Motor neuron (in vitro differentiated cells): ENCODE measurements around the gene CERS1. TPM values are rescaled to one million over a fixed set of nuclear protein-coding genes. Genes with fewer than 3 reads are reported as not detected.

Source experiments
- ATAC-seq, 8 experiments: fragments of 200-7000 bp; cut with Tn5 transposase; replicated peaks in 6 of 8; 2 replicates each; pipeline ENCODE4 v1.8.0; 2021; ENCODE audit warnings: mild to moderate bottlenecking in 8 of 8, moderate library complexity in 8 of 8
- H3K27ac ChIP-seq, 2 donors: fragments of 250-450 bp; sonication (Bioruptor Pico); 2 replicates each; pipeline ENCODE4 v1.9.0; 2021; ENCODE audit warnings: antibody characterized with exemption in 2 of 2, mild to moderate bottlenecking in 2 of 2, moderate library complexity in 1 of 2
- H3K4me1 ChIP-seq, 2 donors: fragments of 250-450 bp; sonication (Bioruptor Pico); replicated peaks in 1 of 2; 2 replicates each; pipeline ENCODE4 v1.6.1; 2021; ENCODE audit warnings: antibody characterized with exemption in 2 of 2, mild to moderate bottlenecking in 2 of 2, moderate library complexity in 1 of 2
- H3K4me3 ChIP-seq, 5 donors: fragments of 250-450 bp; sonication (Bioruptor Pico); 2 replicates each; pipeline ENCODE4 v1.9.0; 2021; ENCODE audit warnings: antibody characterized with exemption in 5 of 5, mild to moderate bottlenecking in 5 of 5, moderate library complexity in 4 of 5
- WGBS, 10 experiments: fragments of 450-650 bp; shearing (Covaris generic); methylation state at CpG; one replicate each; pipeline ENCODE4 v1.0.0; 2022; 5-methylcytosine and 5-hydroxymethylcytosine counted together
- in situ Hi-C, 9 experiments: fragments of 400-800 bp; cut with MboI; loops; one replicate each; pipeline ENCODE4 v1.15.0; 2021; ENCODE audit warnings: low sequenced_read_pairs in 9 of 9, low pct_unique_long_range_greater_than_20kb in 2 of 9; ENCODE audit not compliant: unreplicated experiment in 9 of 9
- total RNA-seq, 8 experiments: library from RNA; unstranded; fragments of 300-600 nt; gene quantifications; 2 replicates each; pipeline versions ENCODE4 v1.2.3 to v1.2.4, GENCODE V29; 2022

CERS1 gene
- total RNA-seq, 8 experiments from 2014 or later, result 1.2 to 42.1 (median 14.2) TPM

DNA sequence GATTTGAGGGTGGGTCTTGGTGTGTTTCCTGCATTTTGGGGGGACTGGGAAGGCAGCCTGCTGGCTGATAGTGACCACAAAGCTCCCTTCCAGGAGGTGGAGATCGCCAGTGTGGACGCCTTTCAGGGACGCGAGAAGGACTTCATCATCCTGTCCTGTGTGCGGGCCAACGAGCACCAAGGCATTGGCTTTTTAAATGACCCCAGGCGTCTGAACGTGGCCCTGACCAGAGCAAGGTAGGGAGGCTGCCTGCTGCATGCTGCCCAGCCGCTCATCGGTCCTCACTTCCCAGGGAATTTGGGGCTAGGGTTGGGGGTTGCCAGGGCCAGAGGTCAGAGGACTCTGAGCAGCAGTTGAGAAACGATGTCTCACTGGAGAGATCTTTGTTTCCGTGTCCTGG is 34.0 kb downstream of the CERS1 start:
- no peak for ATAC-seq
- 93 to 100% (median 97%) methylated on average over 1 to 10 of the region's 12 CpGs; no CpG with 5 or more reads in 5 of the 10 experiments for WGBS, 10 experiments
- Histone ChIP-seq H3K27ac (no peak overlapping the region), H3K4me3 (no peak overlapping the region), H3K4me1 (no peaks in the 10 kb centered on the region)
- in situ Hi-C loops, result loop anchor here in 4 of 9 experiments (25.0 kb wide), 2 partner anchors 275 to 400 kb away; partner anchors contain the start of gene REX1BD (in 2 of the 4)

DNA sequence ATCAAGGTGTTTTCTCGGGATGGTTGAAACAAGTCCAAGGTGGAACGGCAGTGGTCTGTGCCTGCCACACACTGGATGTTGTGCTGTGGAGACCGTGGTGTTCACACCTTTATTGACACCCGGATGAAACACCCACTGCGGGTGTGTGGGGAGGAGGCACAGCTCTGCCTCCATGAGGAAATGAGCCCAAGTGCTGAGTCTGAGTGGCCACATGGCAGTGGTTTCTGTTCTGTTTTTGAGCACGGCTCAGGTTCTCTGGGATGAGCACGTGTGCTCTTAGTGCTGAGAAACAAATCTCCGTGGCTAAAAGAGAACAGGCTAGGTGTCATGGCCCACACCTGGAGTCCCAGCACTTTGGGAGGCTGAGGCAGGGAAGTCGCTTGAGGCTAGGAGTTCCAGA is 34.7 kb downstream of the CERS1 start:
- 89 to 100% (median 99%) methylated on average over 1 to 7 of the region's 9 CpGs; no CpG with 5 or more reads in 4 of the 10 experiments for WGBS, 10 experiments
- Histone ChIP-seq H3K27ac (no peak overlapping the region), H3K4me3 (no peak overlapping the region), H3K4me1 (peaks cover 1 to 3% of the 10 kb centered on the region in 2 donors)
- no peak for ATAC-seq
- in situ Hi-C loops, result loop anchor here in 4 of 9 experiments (25.0 kb wide), 2 partner anchors 274 to 399 kb away; partner anchors contain the start of gene REX1BD (in 2 of the 4)

DNA sequence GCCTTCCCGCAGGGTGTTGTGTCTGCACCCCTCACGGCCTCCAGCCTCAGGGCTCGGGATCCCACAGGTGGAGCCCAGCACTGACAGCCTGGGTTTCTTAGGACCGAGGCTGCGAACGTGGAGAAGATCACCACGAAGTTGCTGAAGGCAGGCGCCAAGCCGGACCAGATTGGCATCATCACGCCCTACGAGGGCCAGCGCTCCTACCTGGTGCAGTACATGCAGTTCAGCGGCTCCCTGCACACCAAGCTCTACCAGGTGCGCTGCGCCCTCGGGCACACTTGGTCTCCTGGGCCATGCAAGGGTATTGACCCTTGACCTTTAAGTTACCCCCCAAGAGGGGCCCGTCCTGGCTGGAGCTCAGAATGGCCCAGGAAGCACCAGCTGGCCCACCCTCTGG is 35.2 kb downstream of the CERS1 start:
- H3K4me3 ChIP-seq, result no peak overlapping the region
- in situ Hi-C loops, result loop anchor here in 4 of 9 experiments (25.0 kb wide), 2 partner anchors 273 to 398 kb away; partner anchors contain the start of gene REX1BD (in 2 of the 4)
- no peak overlapping the region for H3K27ac ChIP-seq
- ATAC-seq, result no peak
- peaks cover 6 to 7% of the 10 kb centered on the region in 2 donors for H3K4me1 ChIP-seq
- WGBS, 10 experiments, result 72 to 100% (median 100%) methylated on average over 1 to 5 of the region's 17 CpGs; no CpG with 5 or more reads in 4 of the 10 experiments

DNA sequence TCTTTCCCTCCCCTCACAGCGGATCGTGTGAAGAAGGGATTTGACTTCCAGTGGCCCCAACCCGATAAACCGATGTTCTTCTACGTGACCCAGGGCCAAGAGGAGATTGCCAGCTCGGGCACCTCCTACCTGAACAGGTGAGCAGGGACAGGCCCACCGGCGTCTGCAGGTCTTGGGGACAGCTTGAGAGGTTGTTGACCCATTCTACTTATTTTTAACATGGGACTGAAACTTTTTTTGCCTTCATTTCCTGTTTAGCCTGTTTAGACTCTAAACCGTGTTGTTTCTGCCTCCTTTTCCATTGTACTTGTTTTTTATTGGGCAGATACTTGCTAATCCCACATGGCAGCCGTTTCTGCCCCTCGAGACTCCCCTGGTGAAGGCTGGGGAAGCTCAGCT is 35.7 kb downstream of the CERS1 start:
- ATAC-seq, result no peak
- H3K27ac ChIP-seq, result no peak overlapping the region
- in situ Hi-C loops, result loop anchor here in 4 of 9 experiments (25.0 kb wide), 2 partner anchors 273 to 398 kb away; partner anchors contain the start of gene REX1BD (in 2 of the 4)
- no peak overlapping the region for H3K4me3 ChIP-seq
- WGBS, 10 experiments, result 84 to 100% (median 96%) methylated on average over 1 to 8 of the region's 11 CpGs; no CpG with 5 or more reads in 3 of the 10 experiments
- peaks cover 6 to 7% of the 10 kb centered on the region in 2 donors for H3K4me1 ChIP-seq

DNA sequence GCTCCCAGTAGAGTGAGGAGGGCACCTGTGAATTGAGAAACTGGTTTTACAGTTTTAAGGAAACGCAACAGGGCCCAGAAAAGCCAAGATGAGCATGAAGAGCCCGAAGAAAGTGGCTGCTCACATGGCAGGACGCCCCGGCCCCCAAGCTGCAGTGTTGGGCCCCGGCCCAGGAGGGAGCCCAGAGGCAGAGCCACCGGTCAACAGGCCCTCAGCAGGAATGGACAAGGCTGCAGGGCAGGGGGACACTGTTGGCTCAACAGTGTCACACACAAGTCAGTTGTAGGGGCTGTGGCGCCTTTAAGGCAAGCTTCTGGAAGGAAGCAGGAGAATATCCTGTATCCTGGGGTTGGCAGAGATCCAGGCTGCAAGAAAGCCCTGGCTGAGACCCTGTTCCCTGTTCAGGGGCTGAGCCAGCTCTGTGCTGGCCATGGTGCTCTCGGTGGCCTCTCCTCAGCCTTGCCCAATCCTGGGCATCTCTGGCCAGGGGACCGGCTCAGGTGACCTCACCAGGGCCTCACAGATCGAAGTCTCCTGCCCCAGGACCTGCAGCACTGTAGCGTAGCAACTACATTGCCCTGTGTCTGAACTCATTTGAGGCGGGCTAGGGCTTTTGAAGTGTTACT is 36.2 kb downstream of the CERS1 start:
- ATAC-seq, result no peak
- H3K27ac ChIP-seq, result no peak overlapping the region
- in situ Hi-C loops, result loop anchor here in 4 of 9 experiments (25.0 kb wide), 2 partner anchors 272 to 397 kb away; partner anchors contain the start of gene REX1BD (in 2 of the 4)
- 50 to 100% (median 100%) methylated on average over 2 to 6 of the region's 12 CpGs; no CpG with 5 or more reads in 4 of the 10 experiments for WGBS, 10 experiments
- H3K4me1 ChIP-seq, result peaks cover 6 to 7% of the 10 kb centered on the region in 2 donors
- no peak overlapping the region for H3K4me3 ChIP-seq

DNA sequence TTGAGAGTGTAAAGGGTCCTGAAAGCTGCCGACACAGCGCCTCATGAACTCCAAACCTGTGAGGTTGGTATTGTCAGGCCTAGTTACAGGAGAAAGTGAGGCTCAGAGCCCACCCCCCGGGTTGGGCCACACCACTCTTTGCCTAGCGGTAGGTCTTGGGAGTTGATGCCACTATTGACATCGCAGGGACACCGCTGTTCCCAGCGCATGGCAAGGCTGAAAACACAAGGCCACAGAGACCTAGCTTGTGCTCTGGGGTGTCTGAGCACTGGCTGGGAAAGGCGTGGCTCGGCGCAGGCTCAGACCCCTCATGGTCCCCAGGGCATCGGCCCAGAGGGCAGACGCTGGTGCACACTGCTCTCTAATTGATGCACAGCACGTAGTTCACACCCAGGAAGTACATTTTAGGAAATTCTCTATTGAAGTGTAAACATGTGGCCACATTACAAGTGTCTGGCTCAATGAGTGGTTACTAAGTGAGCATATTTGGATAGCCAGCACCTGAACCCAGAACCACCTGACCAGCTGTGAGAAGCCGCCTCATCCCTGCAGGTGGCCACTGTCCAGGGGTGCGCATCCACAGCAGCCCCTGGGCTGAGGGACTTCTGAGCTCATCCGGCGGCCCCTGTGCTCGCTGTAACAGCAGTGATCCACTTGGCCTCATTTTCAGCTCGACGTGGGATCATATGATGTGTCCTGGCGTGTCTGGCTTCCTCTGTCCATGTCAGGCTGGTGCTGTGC is 36.9 kb downstream of the CERS1 start:
- no peak for ATAC-seq
- no peak overlapping the region for H3K27ac ChIP-seq
- WGBS, 10 experiments, result 60 to 100% (median 93%) methylated on average over 1 to 7 of the region's 21 CpGs; no CpG with 5 or more reads in 3 of the 10 experiments

DNA sequence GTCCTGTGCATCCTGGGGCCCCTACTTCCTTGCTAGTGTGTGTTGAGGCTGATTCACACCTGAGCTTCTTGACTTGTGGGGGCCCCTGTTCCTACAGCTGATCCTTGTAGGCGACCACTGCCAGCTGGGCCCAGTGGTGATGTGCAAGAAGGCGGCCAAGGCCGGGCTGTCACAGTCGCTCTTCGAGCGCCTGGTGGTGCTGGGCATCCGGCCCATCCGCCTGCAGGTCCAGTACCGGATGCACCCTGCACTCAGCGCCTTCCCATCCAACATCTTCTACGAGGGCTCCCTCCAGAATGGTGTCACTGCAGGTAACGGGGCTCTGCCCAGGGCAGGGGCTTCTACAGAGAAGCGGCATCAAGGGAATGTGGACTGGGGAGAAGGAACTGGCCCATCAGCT is 38.7 kb downstream of the CERS1 start:
- in situ Hi-C loops, result loop anchor here in 4 of 9 experiments (25.0 kb wide), 2 partner anchors 270 to 395 kb away; partner anchors contain the start of gene REX1BD (in 2 of the 4)
- Histone ChIP-seq H3K4me3 (no peak overlapping the region), H3K4me1 (peaks cover 6 to 7% of the 10 kb centered on the region in 2 donors), H3K27ac (no peak overlapping the region)
- 93 to 100% methylated on average over 1 to 3 of the region's 13 CpGs; no CpG with 5 or more reads in 8 of the 10 experiments for WGBS, 10 experiments
- ATAC-seq, result no peak

More for the DNA sequence above, 36.9 kb downstream of the CERS1 start:
- peaks cover 6 to 7% of the 10 kb centered on the region in 2 donors for H3K4me1 ChIP-seq
- in situ Hi-C loops, result loop anchor here in 4 of 9 experiments (25.0 kb wide), 2 partner anchors 272 to 397 kb away; partner anchors contain the start of gene REX1BD (in 2 of the 4)
- H3K4me3 ChIP-seq, result no peak overlapping the region

DNA sequence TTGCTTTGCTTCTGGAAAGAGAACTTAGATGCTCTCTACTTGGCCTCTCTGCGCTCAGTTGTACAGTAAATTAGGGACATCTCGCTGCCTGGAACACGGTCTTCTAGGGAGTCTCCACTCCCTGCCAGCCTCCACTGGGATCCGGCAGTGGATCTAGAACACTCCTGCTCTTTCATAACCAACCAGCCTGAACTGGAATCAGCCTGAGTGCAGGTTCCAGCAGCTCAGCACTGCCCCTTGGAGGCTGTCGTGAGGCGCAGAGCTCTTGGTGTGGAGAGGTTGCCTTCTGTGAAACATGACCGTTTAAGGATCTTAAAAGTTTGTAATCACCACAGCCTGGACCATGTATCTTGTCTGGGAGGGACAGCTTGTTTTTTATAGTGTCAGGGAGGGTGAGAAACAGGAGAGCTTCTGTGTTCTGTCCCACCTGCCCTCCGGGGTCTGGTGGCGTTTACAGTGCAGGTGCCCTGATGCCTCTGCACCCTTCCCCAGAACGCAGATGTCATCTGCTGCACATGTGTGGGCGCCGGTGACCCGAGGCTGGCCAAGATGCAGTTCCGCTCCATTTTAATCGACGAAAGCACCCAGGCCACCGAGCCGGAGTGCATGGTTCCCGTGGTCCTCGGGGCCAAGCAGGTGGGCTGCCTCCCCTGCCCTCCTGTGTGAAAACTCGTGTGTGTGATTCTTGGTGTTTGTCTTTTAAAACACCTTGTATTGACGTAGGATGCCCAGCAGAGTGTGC is 39.4 kb downstream of the CERS1 start:
- Histone ChIP-seq H3K4me1 (peaks cover 6 to 7% of the 10 kb centered on the region in 2 donors), H3K27ac (peak overlapping the region; percentile 50 to 74), H3K4me3 (no peak overlapping the region)
- in situ Hi-C loops, result loop anchor here in 4 of 9 experiments (25.0 kb wide), 2 partner anchors 269 to 394 kb away; partner anchors contain the start of gene REX1BD (in 2 of the 4)
- 71 to 100% (median 82%) methylated on average over 1 to 13 of the region's 22 CpGs; no CpG with 5 or more reads in 4 of the 10 experiments for WGBS, 10 experiments
- peak; percentile 40 to 89 (median 82) for ATAC-seq

DNA sequence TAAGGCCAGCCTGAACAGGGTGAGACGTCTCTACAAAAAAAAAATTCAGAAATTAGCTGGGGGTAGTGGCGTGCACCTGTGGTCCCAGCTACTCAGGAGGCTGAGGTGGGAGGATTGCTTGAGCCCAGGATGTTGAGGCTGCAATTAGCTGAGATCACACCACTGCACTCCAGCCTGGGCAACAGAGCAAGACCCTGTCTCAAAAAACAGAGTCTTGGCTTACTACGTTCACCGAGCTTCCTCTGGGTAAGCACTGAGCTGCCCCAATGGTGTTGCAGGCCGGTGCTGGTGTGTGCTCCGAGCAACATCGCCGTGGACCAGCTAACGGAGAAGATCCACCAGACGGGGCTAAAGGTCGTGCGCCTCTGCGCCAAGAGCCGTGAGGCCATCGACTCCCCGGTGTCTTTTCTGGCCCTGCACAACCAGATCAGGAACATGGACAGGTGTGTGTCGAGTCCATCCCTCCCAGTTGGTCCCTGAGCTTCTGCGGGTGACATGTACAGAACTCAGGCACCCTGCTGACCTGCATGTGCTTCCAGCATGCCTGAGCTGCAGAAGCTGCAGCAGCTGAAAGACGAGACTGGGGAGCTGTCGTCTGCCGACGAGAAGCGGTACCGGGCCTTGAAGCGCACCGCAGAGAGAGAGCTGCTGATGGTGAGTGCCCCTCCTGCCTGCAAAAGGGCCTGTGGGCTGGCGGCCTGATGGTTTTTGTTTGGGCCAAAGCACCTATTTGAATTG is 40.1 kb downstream of the CERS1 start:
- H3K4me1 ChIP-seq, result peaks cover 6 to 7% of the 10 kb centered on the region in 2 donors
- peak in 5 of 8 experiments; percentile 12 to 37 (median 17) for ATAC-seq
- peak overlapping the region; percentile 50 to 74 for H3K27ac ChIP-seq
- H3K4me3 ChIP-seq, result no peak overlapping the region
- in situ Hi-C loops, result loop anchor here in 4 of 9 experiments (25.0 kb wide), 2 partner anchors 269 to 394 kb away; partner anchors contain the start of gene REX1BD (in 2 of the 4)
- WGBS, 10 experiments, result 60 to 100% (median 97%) methylated on average over 1 to 20 of the region's 27 CpGs; no CpG with 5 or more reads in 4 of the 10 experiments

DNA sequence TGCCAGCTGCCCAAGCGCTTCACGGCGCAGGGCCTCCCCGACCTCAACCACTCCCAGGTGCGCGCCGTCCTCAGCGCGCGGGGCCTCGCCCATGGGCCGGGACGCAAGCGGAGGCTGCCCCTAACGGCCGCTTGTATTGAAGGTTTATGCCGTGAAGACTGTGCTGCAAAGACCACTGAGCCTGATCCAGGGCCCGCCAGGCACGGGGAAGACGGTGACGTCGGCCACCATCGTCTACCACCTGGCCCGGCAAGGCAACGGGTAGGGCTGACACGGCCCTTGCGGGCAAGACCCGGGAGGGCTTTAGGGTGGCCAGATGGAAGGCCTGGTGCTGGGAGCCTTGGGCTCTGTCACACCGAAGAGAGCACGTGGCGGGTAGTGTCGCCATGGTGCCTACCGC is 41.0 kb downstream of the CERS1 start:
- ATAC-seq, result no peak
- H3K4me1 ChIP-seq, result peaks cover 6 to 7% of the 10 kb centered on the region in 2 donors
- in situ Hi-C loops, result loop anchor here in 4 of 9 experiments (25.0 kb wide), 2 partner anchors 268 to 393 kb away; partner anchors contain the start of gene REX1BD (in 2 of the 4)
- H3K27ac ChIP-seq, result no peak overlapping the region
- no peak overlapping the region for H3K4me3 ChIP-seq
- 93 to 100% (median 98%) methylated on average over 3 to 12 of the region's 33 CpGs; no CpG with 5 or more reads in 6 of the 10 experiments for WGBS, 10 experiments

DNA sequence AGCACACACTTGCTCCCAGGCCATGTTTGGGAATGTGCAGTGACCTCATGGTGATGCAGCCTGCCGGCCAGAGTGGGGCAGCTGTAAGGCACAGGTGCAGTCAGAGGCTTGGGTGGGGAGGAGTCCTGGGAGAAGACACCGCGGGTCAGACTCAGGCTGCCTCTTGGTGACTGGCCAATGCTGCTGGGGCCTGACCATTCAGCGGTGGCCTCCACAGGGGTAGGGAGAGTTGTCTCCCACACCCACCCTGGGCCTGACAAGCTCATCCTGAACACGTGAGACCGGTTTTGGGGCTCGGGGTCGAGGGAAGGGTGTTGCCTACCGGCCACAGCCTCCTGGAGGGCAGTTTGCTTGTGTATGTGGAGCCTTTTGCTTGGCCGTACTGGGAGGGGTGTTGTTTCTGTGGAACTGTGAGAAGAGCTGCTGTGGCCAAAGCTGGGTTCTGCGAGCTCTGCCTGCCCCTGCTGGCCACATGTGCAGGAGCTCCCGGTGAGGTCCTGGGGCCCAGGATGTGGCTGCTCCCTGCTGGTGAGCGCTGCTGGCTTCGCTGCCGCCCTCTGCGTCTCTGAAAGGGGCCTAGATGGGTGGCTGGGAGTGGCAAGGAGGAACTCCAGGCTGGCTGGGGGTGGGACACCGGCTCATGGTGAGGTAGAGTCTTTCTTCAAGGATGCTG is 42.1 kb downstream of the CERS1 start:
- WGBS, 10 experiments, result 77 to 100% (median 90%) methylated on average over 1 to 4 of the region's 17 CpGs; no CpG with 5 or more reads in 6 of the 10 experiments
- ATAC-seq, result no peak
- in situ Hi-C loops, result loop anchor here in 4 of 9 experiments (25.0 kb wide), 2 partner anchors 267 to 392 kb away; partner anchors contain the start of gene REX1BD (in 2 of the 4)
- Histone ChIP-seq H3K27ac (no peak overlapping the region), H3K4me1 (peaks cover 6 to 11% of the 10 kb centered on the region in 2 donors), H3K4me3 (no peak overlapping the region)
